WERI-Rb-1 (cell line): ENCODE measurements around the gene LRBA.
A peak's percentile ranks its signal among the peaks of the same experiment; 100 is the strongest.

Experiments
- DNase-seq: peaks from one replicate; pipeline ENCODE4 v3.0.0-alpha.2; 2020
- H3K27ac ChIP-seq: fragments of 250-450 bp; sonication (Bioruptor Pico); 2 replicates; pipeline ENCODE4 v1.5.1; 2020; ENCODE audit warnings: mild to moderate bottlenecking, moderate library complexity
- H3K27me3 ChIP-seq: fragments of 250-450 bp; sonication (Bioruptor Pico); 2 replicates; pipeline ENCODE4 v1.5.1; 2021; ENCODE audit warnings: mild to moderate bottlenecking, low read depth, moderate library complexity; ENCODE audit not compliant: insufficient read depth, severe bottlenecking
- H3K36me3 ChIP-seq: fragments of 250-450 bp; sonication (Bioruptor Pico); 2 replicates; pipeline ENCODE4 v1.5.1; 2020; ENCODE audit warnings: mild to moderate bottlenecking, moderate library complexity
- H3K4me3 ChIP-seq: 2 replicates; pipeline ENCODE4 v1.5.1; 2011; ENCODE audit warnings: low read depth, mild to moderate bottlenecking, control low read depth, low read length
- H3K9me3 ChIP-seq: fragments of 250-450 bp; sonication (Bioruptor Pico); 2 replicates; pipeline ENCODE4 v1.5.1; 2021; ENCODE audit warnings: mild to moderate bottlenecking, moderate library complexity; ENCODE audit not compliant: severe bottlenecking
- CTCF ChIP-seq: IDR thresholded peaks from 2 replicates; pipeline ENCODE4 v1.5.1; 2011; ENCODE audit warnings: low read depth, mild to moderate bottlenecking, control low read depth, inconsistent platforms, low read length

LRBA gene

GRCh38 chr4:150482581-150482980 lies 532.5 kb downstream of the LRBA start:
- H3K27me3 ChIP-seq: no peaks in the 10 kb centered on the region
- no peak overlapping the region for H3K27ac ChIP-seq
- no peak for TF ChIP-seq CTCF
- no peak overlapping the region for H3K4me3 ChIP-seq
- H3K36me3 ChIP-seq: no peaks in the 10 kb centered on the region
- no peak for DNase-seq
- no peaks in the 10 kb centered on the region for H3K9me3 ChIP-seq

GRCh38 chr4:150479657-150480056 lies 535.4 kb downstream of the LRBA start:
- Histone ChIP-seq H3K9me3 (no peaks in the 10 kb centered on the region), H3K36me3 (no peaks in the 10 kb centered on the region), H3K27me3 (no peaks in the 10 kb centered on the region), H3K27ac (no peak overlapping the region), H3K4me3 (no peak overlapping the region)
- no peak for DNase-seq
- TF ChIP-seq CTCF: no peak

GRCh38 chr4:150477869-150478268 lies 537.2 kb downstream of the LRBA start:
- no peak for DNase-seq
- H3K27ac ChIP-seq: no peak overlapping the region
- H3K9me3 ChIP-seq: no peaks in the 10 kb centered on the region
- no peaks in the 10 kb centered on the region for H3K36me3 ChIP-seq
- H3K4me3 ChIP-seq: no peak overlapping the region
- TF ChIP-seq CTCF: no peak
- H3K27me3 ChIP-seq: no peaks in the 10 kb centered on the region

- H3K36me3 ChIP-seq: no peaks in the 10 kb centered on the region
- DNase-seq: no peak
- no peaks in the 10 kb centered on the region for H3K27me3 ChIP-seq
- H3K9me3 ChIP-seq: no peaks in the 10 kb centered on the region
- no peak for TF ChIP-seq CTCF
- H3K27ac ChIP-seq: no peak overlapping the region
- no peak overlapping the region for H3K4me3 ChIP-seq
These were observed 538.3 kb downstream of the LRBA start for GRCh38 chr4:150476776-150477175.

- Histone ChIP-seq H3K36me3 (no peaks in the 10 kb centered on the region), H3K27me3 (no peaks in the 10 kb centered on the region), H3K4me3 (no peak overlapping the region), H3K9me3 (no peaks in the 10 kb centered on the region), H3K27ac (no peak overlapping the region)
- TF ChIP-seq CTCF: no peak
- DNase-seq: no peak
These were observed 539.3 kb downstream of the LRBA start for GRCh38 chr4:150475763-150476162.

- no peaks in the 10 kb centered on the region for H3K9me3 ChIP-seq
- H3K27ac ChIP-seq: no peak overlapping the region
- DNase-seq: peak; percentile 27
- TF ChIP-seq CTCF: no peak
- no peak overlapping the region for H3K4me3 ChIP-seq
- H3K27me3 ChIP-seq: no peaks in the 10 kb centered on the region
- H3K36me3 ChIP-seq: no peaks in the 10 kb centered on the region
These were observed 550.6 kb downstream of the LRBA start for GRCh38 chr4:150464523-150464922.
